Activated T-cell treated with anti-CD3 and anti-CD28 coated beads for 24 hours (primary cell): ENCODE measurements around the gene SRRM2.

Source experiments
- DNase-seq: peaks from one replicate; pipeline ENCODE4 v3.0.0-alpha.2; 2020; ENCODE audit warnings: low read depth

The SRRM2 gene

DNA sequence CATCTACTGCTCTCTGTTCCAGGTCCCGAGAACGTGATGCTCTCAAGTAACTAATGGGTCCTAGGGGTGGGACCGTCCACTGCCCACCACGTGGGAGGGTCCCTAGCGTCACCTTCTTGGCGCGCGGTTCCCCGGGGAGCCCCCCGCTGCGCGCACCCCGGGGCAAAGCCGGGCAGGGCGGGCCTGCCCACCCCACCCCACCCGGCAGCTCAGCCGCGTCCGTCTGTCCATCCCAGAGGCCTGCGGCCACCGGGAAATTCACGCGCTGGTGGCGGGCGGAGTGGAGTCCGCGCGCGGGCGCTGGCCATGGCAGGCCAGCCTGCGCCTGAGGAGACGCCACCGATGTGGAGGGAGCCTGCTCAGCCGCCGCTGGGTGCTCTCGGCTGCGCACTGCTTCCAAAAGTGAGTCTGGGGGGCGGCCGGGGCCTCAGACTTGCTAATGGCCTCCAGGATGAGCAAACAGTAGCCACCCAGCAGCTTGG lies 46.3 kb downstream of the SRRM2 start:
- DNase-seq: no peak

GRCh38 chr16:2799205-2799858 lies 46.9 kb downstream of the SRRM2 start:
- no peak for DNase-seq

GRCh38 chr16:2799859-2800226 lies 47.4 kb downstream of the SRRM2 start:
- DNase-seq: no peak

- DNase-seq: no peak
Observed at GRCh38 chr16:2803545-2804195, 51.2 kb downstream of the SRRM2 start.

- DNase-seq: no peak
Observed at GRCh38 chr16:2804728-2805127, 52.3 kb downstream of the SRRM2 start.

DNA sequence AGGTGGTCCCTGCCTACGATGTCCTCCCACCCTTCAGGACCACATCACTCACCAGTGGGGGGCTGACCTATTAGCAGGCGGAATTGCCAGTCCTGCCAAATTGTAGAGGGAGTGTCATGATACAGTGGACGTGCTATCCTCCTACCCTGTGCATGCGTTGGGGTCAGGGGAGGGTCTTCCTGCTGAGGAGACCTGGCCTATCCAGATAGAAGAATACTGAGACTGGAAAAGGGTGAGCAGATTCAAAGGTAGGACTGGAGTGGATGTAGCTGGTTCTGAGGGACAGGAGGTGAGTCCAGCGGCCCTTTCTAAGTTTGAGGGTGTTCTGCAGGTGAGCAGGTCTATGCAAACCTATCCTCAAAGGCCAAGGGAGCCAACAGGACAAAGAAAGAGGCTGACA lies 53.8 kb downstream of the SRRM2 start:
- no peak for DNase-seq

DNA sequence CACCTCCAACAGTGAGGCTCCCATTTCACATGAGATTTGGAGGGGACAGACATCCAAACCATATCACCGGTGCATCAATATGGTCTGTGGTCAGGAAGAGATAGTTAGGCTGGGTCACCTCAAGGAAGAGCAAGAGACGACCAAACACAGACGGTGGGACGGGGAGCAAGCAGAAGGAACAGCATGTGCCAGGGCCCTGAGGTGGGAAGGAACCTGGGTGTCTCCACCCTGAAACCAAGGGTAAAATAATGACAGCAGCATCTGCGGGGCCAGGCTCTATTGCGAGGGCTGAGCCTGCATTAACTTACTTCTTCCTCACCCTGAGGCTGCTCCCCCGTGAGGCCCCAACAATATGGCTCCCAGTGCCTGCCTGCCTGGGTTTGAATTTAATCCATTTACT lies 55.7 kb downstream of the SRRM2 start:
- no peak for DNase-seq

- DNase-seq: no peak
Observed at GRCh38 chr16:2809149-2809760, 56.8 kb downstream of the SRRM2 start.

GRCh38 chr16:2810651-2811050 lies 58.2 kb downstream of the SRRM2 start:
- no peak for DNase-seq

DNA sequence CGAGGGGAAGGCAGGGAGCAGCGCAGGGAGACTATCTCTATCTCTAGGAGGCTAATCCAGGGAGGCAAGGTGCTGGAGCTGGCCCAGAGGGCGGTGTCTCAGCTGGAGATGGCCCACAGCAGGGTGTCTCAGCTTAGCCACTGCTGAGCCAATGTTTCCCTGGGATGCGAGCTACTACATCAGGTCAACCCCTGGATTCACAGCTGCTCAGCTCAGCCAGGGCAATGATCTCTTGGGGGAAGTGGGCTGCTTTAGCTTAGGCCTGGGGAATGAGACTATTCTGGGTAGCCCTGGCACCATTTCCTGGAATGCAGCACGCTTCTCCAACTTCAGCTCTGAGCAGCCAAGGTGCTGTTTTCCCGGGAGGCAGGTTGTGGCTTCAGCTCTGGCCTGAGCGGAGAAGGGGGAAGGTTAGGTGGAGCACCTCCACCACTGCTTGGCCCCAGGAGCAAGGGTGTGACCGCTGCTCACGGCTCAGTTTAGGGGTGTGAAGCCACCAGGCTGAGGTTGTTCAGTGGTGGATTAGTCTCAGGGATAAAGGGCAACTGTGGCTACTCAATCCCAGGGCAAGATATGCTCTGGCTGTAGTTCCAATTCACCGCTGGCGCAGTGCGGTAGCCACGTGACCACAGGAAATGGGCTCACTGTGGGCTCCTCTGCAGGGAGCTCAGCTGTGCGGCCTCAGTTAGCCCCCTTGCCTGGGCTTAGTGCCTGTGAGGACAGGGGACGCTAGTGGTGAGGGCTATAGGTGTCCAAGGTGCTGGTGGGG lies 59.4 kb downstream of the SRRM2 start:
- DNase-seq: no peak

- DNase-seq: no peak
Observed at GRCh38 chr16:2813771-2814221, 61.4 kb downstream of the SRRM2 start.

DNA sequence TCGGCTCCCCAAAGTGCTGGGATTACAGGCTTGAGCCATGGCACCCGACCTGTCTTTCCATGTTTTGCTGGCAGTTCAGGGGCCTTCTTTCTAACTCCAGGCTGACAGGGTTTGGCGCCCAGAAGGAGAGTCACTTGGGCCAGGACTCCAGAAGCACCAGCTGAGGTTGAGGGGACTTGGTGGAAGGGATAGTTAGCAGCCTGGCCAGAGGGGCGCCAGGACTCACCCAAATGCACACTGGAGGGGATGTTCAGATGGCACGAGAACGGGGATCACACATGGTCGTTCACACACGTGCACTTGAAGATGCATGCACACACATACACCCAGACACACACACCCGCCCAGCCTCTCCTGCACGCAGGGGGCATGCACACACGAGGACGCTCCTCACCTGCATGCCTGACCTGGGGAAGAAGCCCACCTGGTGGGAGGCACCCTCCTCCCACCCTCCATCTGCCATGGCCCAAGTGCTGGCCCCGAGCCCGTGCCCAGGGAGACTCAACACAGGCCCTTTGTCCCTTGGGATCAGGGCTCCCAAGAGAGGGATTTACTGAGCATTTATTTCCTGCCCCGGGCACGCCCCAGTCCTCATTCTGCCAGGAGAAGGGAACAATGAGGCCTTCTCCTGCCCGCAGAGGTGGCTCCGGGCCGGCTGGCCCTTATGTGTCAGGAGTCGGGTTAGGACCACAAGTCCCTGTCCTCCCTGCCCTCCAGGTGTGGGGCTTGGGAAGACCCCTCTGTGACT lies 62.3 kb downstream of the SRRM2 start:
- no peak for DNase-seq

DNA sequence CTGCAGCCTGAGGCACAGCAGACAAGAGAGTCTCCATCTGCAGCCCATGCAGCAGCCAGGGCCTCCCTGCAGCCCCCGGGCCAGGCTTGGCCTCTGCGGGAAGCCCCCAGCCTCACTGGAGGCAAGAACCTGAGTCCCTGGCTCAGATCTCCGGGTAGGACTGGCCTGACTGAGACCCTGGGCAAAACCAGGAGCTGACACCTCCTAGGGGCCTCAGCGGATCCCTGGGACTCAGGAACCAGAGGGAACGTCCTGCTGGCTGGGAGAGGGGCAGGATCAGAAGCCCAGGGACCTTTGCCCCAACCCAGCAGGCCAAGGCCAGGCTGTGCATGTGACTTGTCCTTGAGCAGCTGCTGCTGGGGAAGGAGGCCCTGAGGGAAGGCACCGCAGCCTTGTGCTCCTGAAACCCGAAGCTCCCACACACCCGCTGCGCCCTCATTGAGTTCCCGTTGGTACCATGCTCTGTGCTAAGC lies 62.9 kb downstream of the SRRM2 start:
- no peak for DNase-seq

GRCh38 chr16:2816751-2817339 lies 64.4 kb downstream of the SRRM2 start, which contains the start of gene PRSS21:
PRSS21 (plus strand) TSS chr16:2817237; CDS start chr16:2817269, 32 bp downstream.
- no peak for DNase-seq

DNA sequence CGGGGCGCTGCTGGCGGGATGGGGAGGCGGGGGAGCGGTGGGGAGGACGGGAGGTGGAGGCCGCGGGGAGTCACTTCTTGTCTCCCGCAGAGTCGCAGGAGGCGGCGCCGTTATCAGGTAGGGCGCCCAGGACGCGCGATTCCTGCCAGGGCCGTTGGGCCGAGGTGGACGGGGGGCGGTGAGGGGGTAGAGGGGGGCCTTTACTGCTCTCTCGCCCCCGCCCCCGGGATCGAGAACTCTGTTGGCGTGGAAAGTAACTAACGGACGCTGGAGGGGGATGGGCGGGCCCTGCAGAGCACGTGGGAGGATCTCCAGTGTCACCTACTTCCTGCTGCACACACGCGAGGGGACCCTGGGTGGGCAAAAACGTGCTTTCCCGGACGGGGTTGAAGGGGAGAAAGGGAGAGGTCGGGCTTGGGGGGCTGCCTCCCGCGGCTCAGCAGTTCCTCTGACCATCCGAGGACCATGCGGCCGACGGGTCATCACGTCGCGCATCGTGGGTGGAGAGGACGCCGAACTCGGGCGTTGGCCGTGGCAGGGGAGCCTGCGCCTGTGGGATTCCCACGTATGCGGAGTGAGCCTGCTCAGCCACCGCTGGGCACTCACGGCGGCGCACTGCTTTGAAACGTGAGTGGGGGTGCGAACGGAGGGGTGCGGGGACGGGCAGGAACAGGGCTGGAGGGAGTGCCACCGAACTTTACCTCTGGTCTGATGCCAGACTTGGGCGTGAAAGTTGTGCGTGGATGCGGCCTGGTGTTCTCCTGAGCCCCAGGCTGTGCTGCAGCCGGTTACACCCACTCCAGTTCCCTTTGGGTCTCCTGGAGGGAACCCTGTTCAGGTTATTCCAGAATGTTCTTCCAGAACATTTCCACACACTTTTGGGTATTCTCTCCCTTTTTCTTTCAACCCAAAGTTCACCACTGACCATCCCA lies 65.2 kb downstream of the SRRM2 start:
- no peak for DNase-seq

DNA sequence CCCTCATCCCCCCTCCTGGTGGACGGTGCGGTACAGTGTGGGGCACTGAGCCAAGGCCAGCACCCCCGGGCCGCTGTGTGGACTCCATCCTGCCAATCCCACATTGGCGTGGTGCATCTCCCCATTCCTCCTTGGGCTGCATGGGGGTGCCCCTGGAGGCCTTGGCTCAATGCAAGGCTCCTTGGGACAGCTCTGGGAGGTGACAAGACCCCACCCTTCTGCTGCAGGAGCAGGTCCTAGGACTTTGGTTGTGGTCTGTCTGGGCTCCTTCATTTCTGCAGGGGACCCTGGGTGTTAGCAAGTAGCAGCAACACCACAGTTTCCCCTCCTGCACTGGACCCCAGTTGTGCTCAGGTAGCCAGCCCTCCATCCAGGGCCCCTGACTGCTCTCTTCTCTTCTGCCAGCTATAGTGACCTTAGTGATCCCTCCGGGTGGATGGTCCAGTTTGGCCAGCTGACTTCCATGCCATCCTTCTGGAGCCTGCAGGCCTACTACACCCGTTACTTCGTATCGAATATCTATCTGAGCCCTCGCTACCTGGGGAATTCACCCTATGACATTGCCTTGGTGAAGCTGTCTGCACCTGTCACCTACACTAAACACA lies 65.9 kb downstream of the SRRM2 start:
- DNase-seq: no peak

DNA sequence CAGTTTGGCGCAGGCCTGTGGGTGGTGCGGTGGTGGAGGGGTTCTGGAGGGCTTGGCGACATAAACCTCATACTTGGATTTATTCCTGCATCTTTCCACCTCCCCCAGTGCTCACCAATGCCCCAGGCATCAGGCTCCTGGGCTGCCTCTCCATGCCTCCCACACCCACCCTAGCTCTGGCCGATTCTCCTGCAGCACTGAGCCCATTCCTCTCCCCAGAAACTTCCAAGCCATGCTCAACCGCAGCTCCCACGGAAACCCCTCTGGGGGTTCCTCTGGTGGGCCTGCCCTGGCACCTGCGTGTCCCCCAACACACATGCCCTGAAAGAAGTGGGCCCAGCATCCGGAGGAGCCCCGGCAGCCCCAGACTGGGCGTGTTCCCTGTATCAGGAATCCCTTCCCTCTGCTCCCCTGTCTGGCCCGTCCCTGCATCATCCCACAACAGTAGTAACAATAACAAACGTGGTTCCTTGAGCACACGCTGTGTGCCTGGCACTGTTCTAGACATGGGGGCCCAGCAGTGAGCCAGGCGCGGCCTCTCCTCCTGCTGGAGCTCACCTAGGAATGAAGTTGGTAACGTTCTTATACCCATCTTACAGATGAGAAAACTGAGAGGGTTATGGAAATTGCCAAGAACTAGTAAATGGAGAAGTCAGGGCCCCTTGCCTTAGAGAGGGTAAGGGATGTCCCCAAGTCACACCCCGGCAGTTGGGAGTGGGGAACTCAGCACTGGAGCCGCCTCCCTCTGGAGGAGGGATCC lies 66.9 kb downstream of the SRRM2 start:
- DNase-seq: no peak

GRCh38 chr16:2819939-2820835 lies 67.7 kb downstream of the SRRM2 start:
- no peak for DNase-seq
